GM18498 (cell line): ENCODE measurements around the gene C12orf42.

Experiments used
- ATAC-seq: cut with Tn5 transposase; IDR thresholded peaks from one replicate; pipeline ENCODE4 v1.9.1; 2021; ENCODE audit warnings: mild to moderate bottlenecking, moderate library complexity; ENCODE audit not compliant: unreplicated experiment

Gene C12orf42

DNA sequence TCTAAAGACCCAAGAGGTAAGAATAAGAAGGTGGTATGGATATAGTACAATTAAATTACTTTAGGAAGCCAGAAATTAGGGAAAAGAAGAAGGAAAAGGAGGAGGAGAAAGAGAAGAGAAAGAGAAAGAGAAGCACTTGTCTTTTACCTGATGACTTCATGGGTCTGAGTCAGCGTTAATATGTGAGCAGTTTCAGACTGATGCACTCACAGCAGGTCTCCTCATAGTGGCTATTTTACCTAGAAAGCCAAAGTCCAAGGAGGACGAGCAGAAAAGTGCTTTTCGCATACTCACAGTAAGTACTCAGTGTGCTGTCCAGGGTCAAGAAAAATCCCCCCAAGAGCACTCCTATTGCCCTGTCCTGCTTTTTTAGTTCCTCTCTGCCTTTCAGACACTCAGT, 222.1 kb downstream of the C12orf42 start:
- peak; percentile 49 for ATAC-seq

DNA sequence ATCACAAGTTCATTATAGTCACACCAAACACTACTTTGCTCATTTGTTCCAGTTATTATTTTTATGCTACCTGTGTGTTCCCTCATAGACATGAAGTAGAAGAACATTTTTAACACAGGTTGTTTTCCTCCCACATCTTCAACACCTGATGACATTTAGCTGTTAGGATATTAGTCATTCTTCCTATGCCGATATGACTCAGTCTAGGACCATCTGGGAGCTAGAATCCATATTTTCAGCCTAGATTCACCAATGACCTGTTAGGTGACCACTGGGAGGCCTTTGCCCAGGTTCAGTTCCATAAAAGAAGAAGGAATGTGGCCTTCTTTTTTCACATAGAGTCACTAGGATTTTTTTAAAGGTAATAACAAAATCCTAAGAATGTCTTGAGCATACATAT, 222.8 kb downstream of the C12orf42 start:
- no peak for ATAC-seq

DNA sequence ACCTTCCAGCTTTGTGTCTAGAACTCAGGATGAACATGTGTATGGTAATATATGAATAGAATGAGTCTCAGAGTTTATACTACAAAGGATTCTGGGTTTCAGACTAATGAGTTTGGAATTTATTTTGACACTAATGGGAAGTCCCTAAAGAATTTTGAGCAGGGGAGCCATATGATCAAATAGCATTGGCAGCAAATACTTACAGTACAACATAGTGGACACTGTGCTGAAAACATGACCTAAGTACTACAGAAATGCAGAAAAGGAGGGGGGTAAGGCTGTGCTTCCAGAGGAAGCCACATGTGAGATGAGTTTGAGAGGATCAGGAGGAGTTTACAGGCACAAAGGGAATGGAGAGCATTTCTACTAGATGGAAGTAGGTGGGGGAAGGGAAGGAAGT, 225.8 kb downstream of the C12orf42 start:
- no peak for ATAC-seq

DNA sequence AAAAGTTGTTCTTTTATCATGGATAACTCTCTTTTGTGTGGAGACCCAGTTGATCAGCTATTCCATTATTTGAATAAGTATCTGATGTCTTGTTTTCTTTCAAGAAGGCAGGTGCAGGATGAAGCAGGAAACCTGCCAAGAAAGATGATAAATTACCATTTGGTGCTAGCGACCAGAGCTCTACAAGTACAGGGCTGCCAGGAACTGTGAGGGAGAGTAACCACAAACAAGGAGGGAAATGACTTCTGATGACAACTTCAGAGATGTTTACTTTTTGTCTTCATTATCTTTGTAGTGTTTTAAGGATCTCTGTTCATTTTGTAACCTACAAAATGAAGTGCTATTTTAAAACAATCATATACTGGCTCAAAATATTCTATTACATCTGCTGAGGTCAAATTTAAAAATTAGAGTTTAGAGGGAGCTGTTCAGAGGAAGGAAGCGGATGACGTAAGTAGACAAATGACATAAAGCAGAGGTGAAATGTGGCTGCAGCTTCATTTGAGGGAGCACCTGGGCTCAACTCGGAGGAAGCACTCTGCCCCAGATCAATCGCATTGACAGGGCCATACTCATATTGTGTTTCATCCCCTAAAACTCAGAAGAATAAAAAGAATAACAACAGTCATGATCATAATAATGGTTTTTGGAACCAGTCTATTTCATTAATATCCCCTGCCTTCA, 226.8 kb downstream of the C12orf42 start:
- no peak for ATAC-seq

DNA sequence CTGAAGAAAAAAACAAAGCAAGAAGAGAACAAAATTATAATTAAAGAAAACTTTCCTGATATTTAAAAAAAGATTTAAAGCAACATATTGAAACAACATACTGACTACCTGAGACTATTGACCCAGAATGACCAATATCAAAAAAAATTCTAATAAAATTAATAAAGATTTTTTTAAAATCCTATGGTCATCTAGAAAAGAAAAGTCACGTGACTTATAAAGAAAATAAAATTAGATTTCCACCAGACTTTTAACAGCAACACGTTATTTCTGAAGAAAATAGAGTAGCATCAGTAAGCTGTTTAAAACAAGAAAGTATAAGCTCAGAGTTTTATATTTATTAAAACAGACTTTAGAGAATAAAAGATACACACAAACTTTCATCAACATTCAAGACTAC, 238.0 kb downstream of the C12orf42 start:
- no peak for ATAC-seq
